HepG2 (cell line): Measurements from ENCODE around the gene TRPT1. TPM values are rescaled to one million over a fixed set of nuclear protein-coding genes. Genes with fewer than 3 reads are reported as not detected.

Experiments used
- ARID2 ChIP-seq: sonication (generic); formaldehyde crosslinking; IDR thresholded peaks from 2 replicates; pipeline ENCODE4 v1.8.1; 2022; ENCODE audit warnings: mild to moderate bottlenecking, missing genetic modification reagents, borderline replicate concordance
- ATF7 ChIP-seq, 2 experiments: fragments of 450-650 bp in 1 of 2; sonication (generic) in 1 of 2; formaldehyde crosslinking in 1 of 2; IDR thresholded peaks; 2 replicates each; pipeline versions ENCODE4 v1.4.0 to v1.6.1; 2016 to 2020; ENCODE audit warnings: antibody characterized with exemption in 1 of 2, mild to moderate bottlenecking in 1 of 2, missing genetic modification reagents in 1 of 2
- BCLAF1 ChIP-seq: fragments of 450-650 bp; IDR thresholded peaks from 2 replicates; pipeline ENCODE4 v1.6.1; 2017; ENCODE audit warnings: mild to moderate bottlenecking
- GLMP ChIP-seq: sonication (generic); formaldehyde crosslinking; IDR thresholded peaks from 2 replicates; pipeline ENCODE4 v1.9.0; 2021; ENCODE audit warnings: missing genetic modification reagents, mild to moderate bottlenecking, borderline replicate concordance
- HNRNPUL1 ChIP-seq: fragments of 200-400 bp; formaldehyde crosslinking; IDR thresholded peaks from 2 replicates; pipeline ENCODE4 v1.6.1; 2017; ENCODE audit warnings: low read depth, mild to moderate bottlenecking, low read length, moderate library complexity
- KDM5B ChIP-seq: sonication (generic); formaldehyde crosslinking; IDR thresholded peaks from 2 replicates; pipeline ENCODE4 v1.4.0; 2020; ENCODE audit warnings: missing genetic modification reagents, mild to moderate bottlenecking, borderline replicate concordance
- TFDP2 ChIP-seq: sonication (generic); formaldehyde crosslinking; IDR thresholded peaks from 2 replicates; pipeline ENCODE4 v1.4.0; 2020; ENCODE audit warnings: missing genetic modification reagents
- TOPORS ChIP-seq: sonication (generic); formaldehyde crosslinking; IDR thresholded peaks from 2 replicates; pipeline ENCODE4 v1.8.0; 2023; ENCODE audit warnings: mild to moderate bottlenecking, missing genetic modification reagents
- WIZ ChIP-seq: sonication (generic); formaldehyde crosslinking; IDR thresholded peaks from 2 replicates; pipeline ENCODE4 v1.5.1; 2020; ENCODE audit warnings: mild to moderate bottlenecking, missing genetic modification reagents
- ZBED4 ChIP-seq: sonication (generic); formaldehyde crosslinking; IDR thresholded peaks from 2 replicates; pipeline ENCODE4 v1.4.0; 2020; ENCODE audit warnings: missing genetic modification reagents, borderline replicate concordance
- ZBTB14 ChIP-seq: sonication (generic); formaldehyde crosslinking; IDR thresholded peaks from 2 replicates; pipeline ENCODE4 v1.4.0; 2020; ENCODE audit warnings: missing genetic modification reagents
- ZNF160 ChIP-seq: sonication (generic); formaldehyde crosslinking; IDR thresholded peaks from 2 replicates; pipeline ENCODE4 v1.8.0; 2022; ENCODE audit warnings: mild to moderate bottlenecking, inconsistent platforms, missing genetic modification reagents
- ZNF574 ChIP-seq: sonication (generic); formaldehyde crosslinking; IDR thresholded peaks from 2 replicates; pipeline ENCODE4 v1.4.0; 2020; ENCODE audit warnings: missing genetic modification reagents
- polyA plus RNA-seq, 8 experiments: library from polyadenylated mRNA; depleted of rRNA in 3 of 8; stranded (reverse) in 7 of 8; unstranded in 1 of 8; fragments of >200 nt; fragmentation: Illumina TruSeq in 4 of 8; extraction: Trizol in 4 of 8; gene quantifications; 2 replicates each; pipeline versions ENCODE4 v1.2.1 to v1.2.3, GENCODE V29; 2011 to 2016; ENCODE audit warnings: low read depth in 4 of 8, missing spikeins in 1 of 8, mixed read lengths in 1 of 8; ENCODE audit not compliant: insufficient read depth in 1 of 8
- total RNA-seq, 5 experiments: library from RNA; depleted of rRNA; stranded (reverse); fragments of >200 nt; fragmentation: Illumina TruSeq; extraction: Trizol; gene quantifications; 2 replicates each; pipeline ENCODE4 v1.2.3, GENCODE V29; 2016; ENCODE audit warnings: low read depth in 1 of 5

TRPT1 gene
- total and polyA plus RNA-seq, 2 of the 13 experiments (the other 11 are each of a cell fraction or from before 2014, with no cell fraction given): 24.8 to 40.7 TPM

- 0 out of 2 replicates have a peak, but pooled peaks have one; percentile 30 for TF ChIP-seq TFDP2 (CRISPR knock-in tag)
- no peak for TF ChIP-seq HNRNPUL1
- no peak for TF ChIP-seq ZNF160 (CRISPR knock-in tag)
- no peak for TF ChIP-seq BCLAF1
- TF ChIP-seq ATF7 (IDR thresholded peaks at IDR 0.05): no peak
- TF ChIP-seq ATF7 (CRISPR knock-in tag; IDR thresholded peaks at IDR 0.05): no peak
- peak; percentile 89 for TF ChIP-seq ZNF574
- no peak for TF ChIP-seq ARID2
- TF ChIP-seq GLMP (CRISPR knock-in tag): no peak
- peak; percentile 18; the same call in 1 of the 2 replicates for TF ChIP-seq KDM5B (CRISPR knock-in tag)
- TF ChIP-seq TOPORS (CRISPR knock-in tag): no peak
- no peak for TF ChIP-seq ZBED4 (CRISPR knock-in tag)
- no peak for TF ChIP-seq ZBTB14 (CRISPR knock-in tag)
- TF ChIP-seq WIZ (CRISPR knock-in tag): no peak
These were observed 44.2 kb downstream of the TRPT1 start (continued) for GRCh38 chr11:64181506-64182411.
